Spleen (tissue), 11 donors: Measurements from ENCODE around the gene ARHGEF40. TPM values are rescaled to one million over a fixed set of nuclear protein-coding genes. Genes with fewer than 3 reads are reported as not detected.

Experiments
- DNase-seq: peaks from one replicate; pipeline ENCODE4 v3.0.0-alpha.2; 2020
- H3K27ac ChIP-seq, 8 donors: fragments of 200-600 bp; sonication (generic) in 7 of 8; 1 replicate in 4 of 8; 2 replicates in 4 of 8; pipeline versions ENCODE4 v1.5.0 to v1.8.0; 2016 to 2021; ENCODE audit warnings: inconsistent platforms in 4 of 8, mild to moderate bottlenecking in 4 of 8, moderate library complexity in 1 of 8
- H3K27me3 ChIP-seq, 7 donors: fragments of 200-600 bp; sonication (generic) in 6 of 7; replicated peaks in 1 of 7; 1 replicate in 4 of 7; 2 replicates in 3 of 7; pipeline versions ENCODE4 v1.5.0 to v1.8.0; 2016 to 2021; ENCODE audit warnings: inconsistent platforms in 3 of 7, mild to moderate bottlenecking in 1 of 7
- H3K36me3 ChIP-seq, 6 donors: fragments of 200-600 bp; sonication (generic) in 5 of 6; 1 replicate in 4 of 6; 2 replicates in 2 of 6; pipeline versions ENCODE4 v1.5.0 to v1.8.0; 2016 to 2021; ENCODE audit warnings: inconsistent platforms in 2 of 6
- H3K4me1 ChIP-seq, 6 donors: fragments of 200-600 bp; sonication (generic) in 5 of 6; 1 replicate in 3 of 6; 2 replicates in 3 of 6; pipeline versions ENCODE4 v1.5.0 to v1.8.0; 2016 to 2021; ENCODE audit warnings: inconsistent platforms in 3 of 6
- H3K4me3 ChIP-seq, 8 donors: fragments of 200-600 bp; sonication (generic) in 7 of 8; 1 replicate in 4 of 8; 2 replicates in 4 of 8; pipeline versions ENCODE4 v1.5.0 to v1.8.0; 2016 to 2021; ENCODE audit warnings: inconsistent platforms in 4 of 8, mild to moderate bottlenecking in 4 of 8, moderate library complexity in 2 of 8
- H3K9me3 ChIP-seq, 8 donors: fragments of 200-600 bp; sonication (generic) in 7 of 8; 1 replicate in 4 of 8; 2 replicates in 4 of 8; pipeline versions ENCODE4 v1.5.0 to v1.8.0; 2016 to 2021; ENCODE audit warnings: inconsistent platforms in 4 of 8
- POLR2A ChIP-seq, 3 donors: fragments of 450-650 bp; IDR thresholded peaks; one replicate each; pipeline ENCODE4 v1.5.1; 2017; ENCODE audit warnings: antibody characterized with exemption in 3 of 3, mild to moderate bottlenecking in 1 of 3
- POLR2AphosphoS5 ChIP-seq, 3 donors: sonication (generic); formaldehyde crosslinking; IDR thresholded peaks; one replicate each; pipeline ENCODE4 v1.5.1; 2017; ENCODE audit warnings: antibody characterized with exemption in 3 of 3
- WGBS, 5 donors: extraction: QIAGEN DNeasy Blood & Tissue Kit in 3 of 5; methylation state at CpG; one replicate each; pipeline versions ENCODE4 v1.1.5 to v1.1.7; 2013 to 2018; 5-methylcytosine and 5-hydroxymethylcytosine counted together
- intact Hi-C: fragments of 100-400 bp; cut with DNase I; formaldehyde crosslinking; loops from one replicate; pipeline ENCODE4 v1.15.0; 2023; ENCODE audit warnings: low total_unique reads
- polyA plus RNA-seq, 3 donors: library from polyadenylated mRNA; stranded (reverse); fragments of 200-250 nt; gene quantifications; one replicate each; pipeline ENCODE4 v1.2.1, GENCODE V29; 2013
- total RNA-seq, 7 donors: library from RNA; depleted of rRNA in 3 of 7; stranded (reverse); fragments of >200 nt in 3 of 7; fragmentation: NEBNext Ultra II Directional in 4 of 7; extraction: Animal tissue kit (Norgen Biotek cat#: 25700) in 4 of 7; gene quantifications; one replicate each; pipeline versions ENCODE4 v1.1.0 to v1.2.1, GENCODE V29; 2016 to 2021
- TF ChIP-seq, protein P1 (sequence below), 11 experiments: fragments of 200-600 bp in 7 of 11; fragments of 450-650 bp in 4 of 11; sonication (generic) in 4 of 11; IDR thresholded peaks in 8 of 11; conservative IDR thresholded peaks in 3 of 11; 1 replicate in 7 of 11; 2 replicates in 4 of 11; pipeline versions ENCODE4 v1.4.0 to v1.8.0; 2016 to 2021; ENCODE audit warnings: antibody characterized with exemption in 11 of 11, inconsistent platforms in 4 of 11, mild to moderate bottlenecking in 1 of 11
- donor health status: healthy with polysubstance abuse.
- donor health status: DM: no; HTN: no; CAD: no; lungs with moderate emphysema.
- donor health status: DM: no; HTN: no; CAD: no.
- donor health status: Bipolar disorder and iron deficiency.
- donor health status: healthy.
- donor health status: DM: no; HTN: no; CAD: no.
- donor health status: DM: yes; HTN: yes; CAD: no.

Gene ARHGEF40
- total and polyA plus RNA-seq, 10 donors = 9.8 to 151 (median 92.5) TPM

DNA sequence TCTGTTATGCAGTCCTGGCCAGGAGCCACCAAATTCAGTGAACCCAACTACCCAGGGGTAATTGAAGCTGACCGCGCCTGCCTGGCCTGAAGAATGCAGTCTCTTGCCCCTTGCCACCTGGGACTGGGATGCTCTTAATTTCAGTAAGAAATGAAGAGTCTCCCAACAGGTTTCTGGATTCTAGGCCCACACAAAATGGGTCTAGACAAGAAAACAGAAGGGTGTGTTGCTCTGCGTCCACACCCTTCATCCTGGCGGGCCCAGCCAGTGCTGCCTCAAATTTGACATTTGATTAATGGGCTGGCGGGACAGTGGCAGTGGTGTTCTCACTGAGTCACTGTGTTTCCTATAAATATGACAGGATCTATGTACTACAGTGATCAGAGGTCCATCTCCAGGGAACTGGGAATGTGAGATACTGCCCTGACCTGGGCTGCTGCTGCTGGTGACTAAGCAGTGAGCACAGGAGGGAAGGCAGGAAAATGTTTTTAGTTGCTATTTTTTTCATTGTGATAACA lies 37.2 kb downstream of the ARHGEF40 start:
- no peaks in the 10 kb centered on the region for H3K27me3 ChIP-seq
- TF ChIP-seq, protein P1, sequence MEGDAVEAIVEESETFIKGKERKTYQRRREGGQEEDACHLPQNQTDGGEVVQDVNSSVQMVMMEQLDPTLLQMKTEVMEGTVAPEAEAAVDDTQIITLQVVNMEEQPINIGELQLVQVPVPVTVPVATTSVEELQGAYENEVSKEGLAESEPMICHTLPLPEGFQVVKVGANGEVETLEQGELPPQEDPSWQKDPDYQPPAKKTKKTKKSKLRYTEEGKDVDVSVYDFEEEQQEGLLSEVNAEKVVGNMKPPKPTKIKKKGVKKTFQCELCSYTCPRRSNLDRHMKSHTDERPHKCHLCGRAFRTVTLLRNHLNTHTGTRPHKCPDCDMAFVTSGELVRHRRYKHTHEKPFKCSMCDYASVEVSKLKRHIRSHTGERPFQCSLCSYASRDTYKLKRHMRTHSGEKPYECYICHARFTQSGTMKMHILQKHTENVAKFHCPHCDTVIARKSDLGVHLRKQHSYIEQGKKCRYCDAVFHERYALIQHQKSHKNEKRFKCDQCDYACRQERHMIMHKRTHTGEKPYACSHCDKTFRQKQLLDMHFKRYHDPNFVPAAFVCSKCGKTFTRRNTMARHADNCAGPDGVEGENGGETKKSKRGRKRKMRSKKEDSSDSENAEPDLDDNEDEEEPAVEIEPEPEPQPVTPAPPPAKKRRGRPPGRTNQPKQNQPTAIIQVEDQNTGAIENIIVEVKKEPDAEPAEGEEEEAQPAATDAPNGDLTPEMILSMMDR (IDR thresholded peaks at IDR 0.05 in 8 of 11, conservative IDR thresholded peaks at IDR 0.05 in 3 of 11) = no peak
- no peak for TF ChIP-seq POLR2A (IDR thresholded peaks at IDR 0.05)
- no peak for TF ChIP-seq POLR2AphosphoS5 (IDR thresholded peaks at IDR 0.05)
- peak overlapping the region in 6 of 8 donors; percentile 62 to 97 (median 96) for H3K27ac ChIP-seq
- no peaks in the 10 kb centered on the region for H3K36me3 ChIP-seq
- WGBS, 5 donors = 75 to 92% (median 87%) methylated on average over 4 to 5 of the region's 5 CpGs
- intact Hi-C loops = no loop called here
- DNase-seq = no peak
- H3K4me1 ChIP-seq = peaks cover 24 to 45% (median 37%) of the 10 kb centered on the region in 6 donors
- no peaks in the 10 kb centered on the region for H3K9me3 ChIP-seq
- H3K4me3 ChIP-seq = no peak overlapping the region

DNA sequence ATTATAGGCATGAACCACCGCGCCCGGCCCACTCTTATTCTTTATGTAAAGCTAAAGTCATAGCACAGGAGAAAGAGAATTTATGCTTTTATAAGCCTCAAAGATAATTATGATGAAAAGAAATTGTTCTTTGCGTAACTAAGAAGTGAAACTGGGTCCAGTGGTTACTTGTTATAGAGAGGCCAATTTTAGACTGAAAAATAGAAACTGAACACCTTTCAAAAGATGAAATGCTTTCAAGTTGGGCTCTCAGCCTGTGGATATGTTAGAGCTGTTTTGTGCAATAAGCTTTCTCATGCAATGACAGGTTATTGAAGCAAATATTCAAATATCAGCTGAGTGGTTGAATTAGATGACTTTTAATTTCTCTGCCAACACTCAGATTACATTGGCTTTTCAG lies 38.7 kb downstream of the ARHGEF40 start:
- Histone ChIP-seq H3K4me1 (peaks cover 21 to 32% (median 29%) of the 10 kb centered on the region in 6 donors), H3K27me3 (no peaks in the 10 kb centered on the region), H3K36me3 (no peaks in the 10 kb centered on the region), H3K27ac (no peak overlapping the region), H3K4me3 (no peak overlapping the region), H3K9me3 (no peaks in the 10 kb centered on the region)
- TF ChIP-seq POLR2A (IDR thresholded peaks at IDR 0.05) (no peak), POLR2AphosphoS5 (IDR thresholded peaks at IDR 0.05) (no peak)
- TF ChIP-seq, protein P1 (IDR thresholded peaks at IDR 0.05 in 8 of 11, conservative IDR thresholded peaks at IDR 0.05 in 3 of 11) = no peak
- intact Hi-C loops = no loop called here
- DNase-seq = no peak
- 90 to 93% (median 91%) methylated on average over 4 of the region's 4 CpGs for WGBS, 5 donors

DNA sequence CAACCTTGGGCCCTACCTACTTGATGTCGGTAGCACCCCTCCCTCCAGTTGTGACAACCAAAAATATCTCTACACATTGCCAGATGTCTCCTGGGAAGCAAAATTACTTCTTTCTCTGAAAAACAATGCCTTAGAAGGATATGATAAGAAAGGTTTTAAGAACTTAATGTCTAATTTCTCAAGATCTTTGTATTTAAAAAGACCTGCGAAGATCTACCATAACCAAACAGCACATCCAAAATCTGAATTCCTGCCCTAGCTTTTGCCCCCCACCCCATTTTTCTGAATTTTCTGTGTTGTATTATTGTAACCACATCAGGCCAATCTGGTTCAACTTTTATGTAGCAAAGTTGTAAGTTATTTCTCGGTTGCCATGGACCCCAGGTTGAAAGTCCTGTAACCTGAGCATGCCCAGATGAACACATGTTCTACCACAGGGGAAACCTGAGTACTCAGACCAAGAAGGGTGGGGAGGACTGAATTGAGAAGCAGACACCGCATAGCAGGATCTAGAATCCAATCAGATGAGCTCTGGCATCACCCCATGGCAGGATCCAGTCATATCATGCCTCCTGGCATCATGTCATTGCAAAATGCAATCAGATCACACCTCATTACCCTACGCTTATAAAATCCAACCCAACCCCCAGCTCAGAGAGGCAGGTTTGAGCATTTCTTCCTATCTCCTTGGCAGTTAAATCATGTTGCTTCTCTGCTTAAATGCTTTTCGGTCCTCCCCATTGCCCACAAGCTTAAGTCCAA lies 39.5 kb downstream of the ARHGEF40 start:
- Histone ChIP-seq H3K36me3 (no peaks in the 10 kb centered on the region), H3K27me3 (no peaks in the 10 kb centered on the region), H3K9me3 (no peaks in the 10 kb centered on the region), H3K27ac (no peak overlapping the region), H3K4me1 (peaks cover 20 to 27% (median 26%) of the 10 kb centered on the region in 6 donors), H3K4me3 (no peak overlapping the region)
- intact Hi-C loops = no loop called here
- TF ChIP-seq POLR2A (IDR thresholded peaks at IDR 0.05) (no peak), POLR2AphosphoS5 (IDR thresholded peaks at IDR 0.05) (no peak)
- TF ChIP-seq, protein P1 (IDR thresholded peaks at IDR 0.05 in 8 of 11, conservative IDR thresholded peaks at IDR 0.05 in 3 of 11) = no peak
- whole genome bisulfite sequencing, 5 donors = 83 to 89% (median 85%) methylated on average over 6 of the region's 6 CpGs
- no peak for DNase-seq

GRCh38 chr14:21112255-21112654 lies 42.2 kb downstream of the ARHGEF40 start:
- H3K4me1 ChIP-seq = peaks cover 0 to under 1% (median under 1%) of the 10 kb centered on the region in 6 donors
- DNase-seq = no peak
- no peaks in the 10 kb centered on the region for H3K27me3 ChIP-seq
- H3K9me3 ChIP-seq = no peaks in the 10 kb centered on the region
- 76 to 85% (median 84%) methylated on average over 4 of the region's 4 CpGs for WGBS, 5 donors
- no peak overlapping the region for H3K4me3 ChIP-seq
- intact Hi-C loops = no loop called here
- H3K36me3 ChIP-seq = no peaks in the 10 kb centered on the region
- no peak overlapping the region for H3K27ac ChIP-seq
- TF ChIP-seq POLR2AphosphoS5 (IDR thresholded peaks at IDR 0.05) (no peak), POLR2A (IDR thresholded peaks at IDR 0.05) (no peak)
- TF ChIP-seq, protein P1 (IDR thresholded peaks at IDR 0.05 in 8 of 11, conservative IDR thresholded peaks at IDR 0.05 in 3 of 11) = no peak
